HEK293T (cell line): ENCODE measurements around the gene MFAP4.

Source experiments
- ELF4 ChIP-seq: fragments of 450-650 bp; IDR thresholded peaks from 2 replicates; pipeline ENCODE4 v1.6.1; 2017; ENCODE audit warnings: antibody characterized with exemption
- FOXK2 ChIP-seq: fragments of 450-650 bp; IDR thresholded peaks from 2 replicates; pipeline ENCODE4 v1.6.1; 2016; ENCODE audit warnings: mild to moderate bottlenecking
- PKNOX1 ChIP-seq: fragments of 450-650 bp; IDR thresholded peaks from 2 replicates; pipeline ENCODE4 v1.6.1; 2016
- SUZ12 ChIP-seq: fragments of 450-650 bp; IDR thresholded peaks from 2 replicates; pipeline ENCODE4 v1.6.1; 2016; ENCODE audit warnings: mild to moderate bottlenecking

GRCh38 chr17:19401321-19402010 lies 14.5 kb upstream of the MFAP4 start:
- no peak for TF ChIP-seq PKNOX1
- TF ChIP-seq ELF4 = no peak
- no peak for TF ChIP-seq SUZ12
- TF ChIP-seq FOXK2 = no peak
